B cell (primary cell): ENCODE data around the gene RSPH9. TPM values are rescaled to one million over a fixed set of nuclear protein-coding genes. Genes with fewer than 3 reads are reported as not detected.

Experiments used
- ATAC-seq: fragments of 200-7000 bp; cut with Tn5 transposase; one replicate; pipeline ENCODE4 v1.10.0; 2021; ENCODE audit warnings: low read depth, mild to moderate bottlenecking, moderate number of reproducible peaks, moderate library complexity
- CTCF ChIA-PET: fragments of 350-600 bp; sonication (Branson Sonifier 250); formaldehyde crosslinking; loops from one replicate; lab custom pipeline; 2021; ENCODE audit warnings: antibody characterized with exemption, inconsistent platforms; lab: Charles Lee
- POLR2A ChIA-PET: fragments of 350-600 bp; sonication (Branson Sonifier 250); formaldehyde crosslinking; loops from one replicate; lab custom pipeline; 2021; ENCODE audit warnings: antibody characterized with exemption; lab: Charles Lee
- DNase-seq: peaks from one replicate; pipeline ENCODE4 v3.0.0; 2013
- H2AFZ ChIP-seq: 2 replicates; pipeline ENCODE4 v1.6.1; 2012; ENCODE audit warnings: mild to moderate bottlenecking, low read depth, low read length; ENCODE audit not compliant: insufficient read depth, poor library complexity, severe bottlenecking
- H3K27ac ChIP-seq, 2 donors: 1 replicate in 1 of 2; 2 replicates in 1 of 2; pipeline ENCODE4 v1.5.1; 2012 to 2013; ENCODE audit warnings: low read length in 2 of 2, mild to moderate bottlenecking in 2 of 2, moderate library complexity in 1 of 2
- H3K27me3 ChIP-seq, 4 experiments: fragments of 200-600 bp in 1 of 4; sonication (generic) in 1 of 4; replicated peaks in 1 of 4; 1 replicate in 2 of 4; 2 replicates in 2 of 4; pipeline versions ENCODE4 v1.6.1 to v1.7.0; 2013 to 2016; ENCODE audit warnings: low read length in 3 of 4, mild to moderate bottlenecking in 2 of 4, mixed read lengths in 1 of 4, moderate library complexity in 1 of 4; ENCODE audit not compliant: insufficient read depth in 4 of 4, control insufficient read depth in 3 of 4; ENCODE audit errors: control extremely low read depth in 1 of 4
- H3K36me3 ChIP-seq, 2 experiments: replicated peaks in 1 of 2; 1 replicate in 1 of 2; 2 replicates in 1 of 2; pipeline versions ENCODE4 v1.6.1 to v1.7.1; 2013; ENCODE audit warnings: low read length in 1 of 2; ENCODE audit not compliant: insufficient read depth in 2 of 2, control insufficient read depth in 1 of 2; ENCODE audit errors: control extremely low read depth in 1 of 2, extremely low read depth in 1 of 2
- H3K4me1 ChIP-seq, 2 donors: fragments of 200-600 bp in 1 of 2; sonication (generic) in 1 of 2; 1 replicate in 1 of 2; 2 replicates in 1 of 2; pipeline versions ENCODE4 v1.5.1 to v1.6.1; 2013 to 2017; ENCODE audit warnings: low read length in 2 of 2; ENCODE audit not compliant: control insufficient read depth in 2 of 2, insufficient read depth in 2 of 2
- H3K4me2 ChIP-seq: replicated peaks from 2 replicates; pipeline ENCODE3; 2012; ENCODE audit warnings: mild to moderate bottlenecking, low read depth, low read length; ENCODE audit not compliant: poor library complexity, severe bottlenecking
- H3K4me3 ChIP-seq, 5 experiments: fragments of 200-600 bp in 1 of 5; sonication (generic) in 1 of 5; 1 replicate in 3 of 5; 2 replicates in 2 of 5; pipeline versions ENCODE4 v1.5.1 to v1.7.0; 2011 to 2016; ENCODE audit warnings: low read length in 4 of 5, mild to moderate bottlenecking in 4 of 5, low read depth in 2 of 5, control low read depth in 1 of 5, moderate library complexity in 1 of 5; ENCODE audit not compliant: insufficient read depth in 1 of 5; ENCODE audit errors: control extremely low read depth in 1 of 5, extremely low read depth in 1 of 5
- H3K79me2 ChIP-seq: fragments of 200-600 bp; sonication (generic); one replicate; pipeline ENCODE4 v1.6.0; 2016; ENCODE audit warnings: low read length; ENCODE audit not compliant: control insufficient read depth, insufficient read depth
- H3K9ac ChIP-seq: fragments of 200-600 bp; sonication (generic); 2 replicates; pipeline ENCODE4 v1.6.1; 2017; ENCODE audit warnings: mild to moderate bottlenecking, low read length, moderate library complexity
- H3K9me3 ChIP-seq, 3 donors: one replicate each; pipeline versions ENCODE4 v1.6.1 to v1.7.1; 2013; ENCODE audit warnings: low read length in 2 of 3; ENCODE audit not compliant: control insufficient read depth in 2 of 3, insufficient read depth in 1 of 3; ENCODE audit errors: control extremely low read depth in 1 of 3
- H4K20me1 ChIP-seq: 2 replicates; pipeline ENCODE4 v1.6.0; 2012; ENCODE audit warnings: mild to moderate bottlenecking, low read length; ENCODE audit not compliant: insufficient read depth, control insufficient read depth, poor library complexity, severe bottlenecking
- H3K27ac Mint-ChIP-seq: one replicate; pipeline ENCODE4 v1.8.0; 2021; ENCODE audit warnings: mixed read lengths
- H3K27me3 Mint-ChIP-seq: one replicate; pipeline ENCODE4 v1.8.0; 2021; ENCODE audit warnings: mixed read lengths
- H3K4me1 Mint-ChIP-seq: one replicate; pipeline ENCODE4 v1.8.0; 2021; ENCODE audit warnings: mixed read lengths
- H3K4me3 Mint-ChIP-seq: one replicate; pipeline ENCODE4 v1.8.0; 2021; ENCODE audit warnings: mixed read lengths
- H3K9me3 Mint-ChIP-seq: one replicate; pipeline ENCODE4 v1.8.0; 2022; ENCODE audit warnings: mixed read lengths; ENCODE audit not compliant: insufficient read depth
- EZH2 ChIP-seq: IDR thresholded peaks from 2 replicates; pipeline ENCODE4 v1.6.1; 2012; ENCODE audit warnings: borderline replicate concordance, low read depth, mild to moderate bottlenecking, moderate library complexity, low read length; ENCODE audit not compliant: insufficient read depth, poor library complexity, severe bottlenecking
- WGBS: methylation state at CpG from one replicate; pipeline ENCODE4 v1.1.5; 2013; ENCODE audit warnings: missing lambda C conversion rate; ENCODE audit not compliant: insufficient coverage; 5-methylcytosine and 5-hydroxymethylcytosine counted together
- intact Hi-C: fragments of 100-400 bp; cut with micrococcal nuclease; formaldehyde crosslinking; loops from one replicate; pipeline ENCODE4 v1.10.0; 2022
- polyA plus RNA-seq: library from polyadenylated mRNA; depleted of rRNA; stranded (reverse); fragments of >200 nt; gene quantifications from 2 replicates; pipeline ENCODE4 v1.2.3, GENCODE V29; 2012
- total RNA-seq, 2 donors: library from RNA; stranded (reverse); fragments of 120-200 nt in 1 of 2; gene quantifications; 1 replicate in 1 of 2; 2 replicates in 1 of 2; pipeline versions ENCODE4 v1.2.3 to v1.2.4, GENCODE V29; 2013 to 2022
- TF ChIP-seq, protein P1 (sequence below): fragments of 200-600 bp; IDR thresholded peaks from one replicate; pipeline ENCODE4 v1.8.0; 2022; ENCODE audit warnings: antibody characterized with exemption, mild to moderate bottlenecking

Gene RSPH9
- total and polyA plus RNA-seq, 2 donors (not counting 1 experiment from before 2014, with no cell fraction given): 0.04 TPM; not detected in 1

DNA sequence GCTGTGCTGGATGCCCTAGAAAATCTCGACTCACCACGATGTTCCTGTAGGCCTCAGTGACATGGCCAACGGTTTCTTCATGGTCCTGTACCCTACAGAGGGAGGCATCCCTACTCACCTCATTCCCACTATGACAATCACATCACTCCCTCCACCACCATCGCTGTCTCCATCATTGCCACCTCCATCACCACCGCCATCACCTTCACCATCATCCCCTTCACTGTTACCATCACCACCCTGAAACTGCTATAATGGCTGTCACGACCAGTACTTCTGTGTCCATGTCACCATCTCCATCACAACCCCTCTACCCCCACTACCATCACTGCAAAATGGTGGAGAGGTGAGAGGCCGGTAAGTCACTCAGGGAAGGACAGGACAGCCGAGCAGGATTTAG lies 72.6 kb downstream of the RSPH9 start:
- Mint-ChIP-seq H3K9me3 (no peaks in the 10 kb centered on the region), H3K4me3 (no peak overlapping the region), H3K27me3 (peaks cover 6% of the 10 kb centered on the region), H3K27ac (no peak overlapping the region), H3K4me1 (peaks cover 42% of the 10 kb centered on the region)
- Histone ChIP-seq H3K4me1 (peaks cover 39 to 51% of the 10 kb centered on the region in 2 donors), H3K79me2 (no peaks in the 10 kb centered on the region), H3K4me2 (no peak overlapping the region), H4K20me1 (no peaks in the 10 kb centered on the region), H3K9ac (no peak overlapping the region), H3K9me3 (peaks cover 0 to 18% (median 0%) of the 10 kb centered on the region in 3 donors), H2AFZ (no peak overlapping the region), H3K4me3 (no peak overlapping the region), H3K27me3 (peaks cover 0 to 6% (median 2%) of the 10 kb centered on the region in 4 experiments), H3K36me3 (no peaks in the 10 kb centered on the region), H3K27ac (no peak overlapping the region)
- POLR2A ChIA-PET: no interaction called here
- no peak for DNase-seq
- TF ChIP-seq EZH2: no peak
- TF ChIP-seq, protein P1, sequence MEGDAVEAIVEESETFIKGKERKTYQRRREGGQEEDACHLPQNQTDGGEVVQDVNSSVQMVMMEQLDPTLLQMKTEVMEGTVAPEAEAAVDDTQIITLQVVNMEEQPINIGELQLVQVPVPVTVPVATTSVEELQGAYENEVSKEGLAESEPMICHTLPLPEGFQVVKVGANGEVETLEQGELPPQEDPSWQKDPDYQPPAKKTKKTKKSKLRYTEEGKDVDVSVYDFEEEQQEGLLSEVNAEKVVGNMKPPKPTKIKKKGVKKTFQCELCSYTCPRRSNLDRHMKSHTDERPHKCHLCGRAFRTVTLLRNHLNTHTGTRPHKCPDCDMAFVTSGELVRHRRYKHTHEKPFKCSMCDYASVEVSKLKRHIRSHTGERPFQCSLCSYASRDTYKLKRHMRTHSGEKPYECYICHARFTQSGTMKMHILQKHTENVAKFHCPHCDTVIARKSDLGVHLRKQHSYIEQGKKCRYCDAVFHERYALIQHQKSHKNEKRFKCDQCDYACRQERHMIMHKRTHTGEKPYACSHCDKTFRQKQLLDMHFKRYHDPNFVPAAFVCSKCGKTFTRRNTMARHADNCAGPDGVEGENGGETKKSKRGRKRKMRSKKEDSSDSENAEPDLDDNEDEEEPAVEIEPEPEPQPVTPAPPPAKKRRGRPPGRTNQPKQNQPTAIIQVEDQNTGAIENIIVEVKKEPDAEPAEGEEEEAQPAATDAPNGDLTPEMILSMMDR: no peak
- intact Hi-C loops: no loop called here
- ATAC-seq: no peak
- CTCF ChIA-PET: interaction anchor here (1.4 to 8.1 kb wide), 2 partner anchors 50 to 359 kb away, joined by 3 to 128 read pairs; no protein-coding TSS in a partner anchor
- 91% methylated on average over 6 of the region's 8 CpGs for WGBS

DNA sequence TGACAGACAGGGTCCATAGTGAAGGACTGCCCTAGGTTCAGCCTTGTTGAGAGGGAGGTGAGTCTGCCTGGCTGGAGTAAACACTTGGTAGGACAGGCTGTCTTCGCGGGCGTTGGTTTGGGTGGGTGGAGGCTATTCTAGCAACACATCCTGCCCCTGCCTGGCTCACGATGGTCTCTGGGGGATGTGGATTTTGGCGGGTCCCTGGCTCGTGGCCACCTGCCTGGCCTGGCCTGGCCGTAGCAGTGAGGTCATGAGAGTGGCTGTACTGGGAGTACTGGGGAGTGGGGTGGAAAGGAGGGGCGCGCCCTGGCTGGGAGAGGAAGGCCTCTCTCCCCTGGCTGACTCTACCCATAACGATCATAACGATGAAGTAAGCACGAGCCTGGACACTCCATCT lies 73.0 kb downstream of the RSPH9 start:
- Histone ChIP-seq H3K4me3 (no peak overlapping the region), H3K27ac (no peak overlapping the region), H3K36me3 (no peaks in the 10 kb centered on the region), H3K27me3 (peaks cover 0 to 6% (median 2%) of the 10 kb centered on the region in 4 experiments), H3K4me2 (no peak overlapping the region), H4K20me1 (no peaks in the 10 kb centered on the region), H3K4me1 (peaks cover 39 to 46% of the 10 kb centered on the region in 2 donors), H3K79me2 (no peaks in the 10 kb centered on the region), H3K9ac (no peak overlapping the region), H2AFZ (no peak overlapping the region), H3K9me3 (peaks cover 0 to 18% (median 0%) of the 10 kb centered on the region in 3 donors)
- no peak for TF ChIP-seq EZH2
- TF ChIP-seq, protein P1: no peak
- WGBS: 74% methylated on average over 8 of the region's 12 CpGs
- intact Hi-C loops: no loop called here
- Mint-ChIP-seq H3K4me1 (peaks cover 38% of the 10 kb centered on the region), H3K27ac (peak overlapping the region; percentile 24), H3K4me3 (no peak overlapping the region), H3K27me3 (peaks cover 6% of the 10 kb centered on the region), H3K9me3 (no peaks in the 10 kb centered on the region)
- DNase-seq: no peak
- no peak for ATAC-seq
- ChIA-PET CTCF (interaction anchor here (8.1 kb wide), 1 partner anchor 359 kb away, joined by 128 read pairs; no protein-coding TSS in a partner anchor), POLR2A (no interaction called here)
